Stimulated activated CD4-positive, alpha-beta T cell treated with anti-CD3 and anti-CD28 coated beads, Interleukin-12 subunit alpha, Interleukin-12 subunit beta, amount 100 ng/mL, for 24 hours (primary cell): ENCODE results near the gene RAB3D.
"Not testable (repeated sequence)": the region's sequence is repeated elsewhere in the genome, so short reads cannot be mapped to it uniquely, and the experiment has no call there.

ENCODE experiments used
- DNase-seq, 2 experiments: peaks; one replicate each; pipeline ENCODE4 v3.0.0-alpha.2; 2020; ENCODE audit warnings: low read depth in 2 of 2

RAB3D gene

DNA sequence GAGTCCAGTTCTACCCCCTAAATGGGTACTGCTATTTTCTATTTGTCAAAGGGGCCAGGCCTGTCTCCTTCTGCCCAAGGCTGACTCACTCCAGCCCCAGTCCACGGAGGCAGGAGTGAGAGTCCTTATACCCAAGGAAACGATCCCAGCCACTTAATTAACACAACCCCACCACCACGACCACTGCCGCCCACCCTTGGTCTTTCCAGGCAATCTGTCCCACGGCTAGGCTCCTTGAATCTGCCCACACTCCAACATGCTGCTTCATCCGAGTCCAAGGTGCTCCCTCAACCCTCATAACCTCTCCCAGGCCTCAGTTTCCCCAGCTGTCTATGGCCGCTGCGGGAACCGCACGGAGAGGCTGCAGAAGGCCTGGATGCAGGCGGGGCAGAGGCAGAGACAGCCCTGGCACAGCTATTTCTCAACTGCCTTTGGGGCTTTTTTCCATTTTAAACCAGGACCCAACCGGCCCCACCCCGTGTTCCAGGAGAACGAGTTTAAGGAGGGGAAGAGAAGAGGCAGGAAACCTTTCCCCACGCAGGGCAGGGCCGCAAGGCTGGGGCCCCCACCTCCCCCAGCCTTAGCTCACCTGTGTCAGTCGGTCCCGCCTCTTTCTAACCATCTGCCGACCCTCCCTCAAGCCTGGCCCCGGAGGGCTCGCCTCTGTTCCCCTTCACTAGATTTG is 746 bp downstream of the RAB3D start:
- no peak for DNase-seq

- DNase-seq, result no peak
Measured at GRCh38 chr19:11338121-11338520, 1.3 kb downstream of the RAB3D start.

DNA sequence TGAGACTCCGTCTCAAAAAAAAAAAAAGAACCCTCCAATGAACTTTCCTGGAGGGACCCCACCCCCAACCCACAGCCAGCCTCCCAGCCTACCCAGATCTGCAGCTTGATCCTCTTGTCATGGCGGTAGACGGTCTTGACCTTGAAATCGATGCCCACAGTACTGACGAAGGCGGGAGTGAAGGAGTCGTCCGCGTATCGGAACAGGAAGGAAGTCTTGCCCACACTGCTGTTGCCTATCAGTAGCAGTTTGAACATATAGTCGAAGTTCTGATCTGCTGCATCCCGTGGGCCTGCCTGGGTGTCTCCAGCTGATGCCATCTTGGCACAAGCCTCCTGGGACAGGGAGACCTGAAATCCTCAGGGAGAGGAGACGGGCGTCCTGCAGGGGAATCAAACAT is 2.4 kb downstream of the RAB3D start:
- no peak for DNase-seq

DNA sequence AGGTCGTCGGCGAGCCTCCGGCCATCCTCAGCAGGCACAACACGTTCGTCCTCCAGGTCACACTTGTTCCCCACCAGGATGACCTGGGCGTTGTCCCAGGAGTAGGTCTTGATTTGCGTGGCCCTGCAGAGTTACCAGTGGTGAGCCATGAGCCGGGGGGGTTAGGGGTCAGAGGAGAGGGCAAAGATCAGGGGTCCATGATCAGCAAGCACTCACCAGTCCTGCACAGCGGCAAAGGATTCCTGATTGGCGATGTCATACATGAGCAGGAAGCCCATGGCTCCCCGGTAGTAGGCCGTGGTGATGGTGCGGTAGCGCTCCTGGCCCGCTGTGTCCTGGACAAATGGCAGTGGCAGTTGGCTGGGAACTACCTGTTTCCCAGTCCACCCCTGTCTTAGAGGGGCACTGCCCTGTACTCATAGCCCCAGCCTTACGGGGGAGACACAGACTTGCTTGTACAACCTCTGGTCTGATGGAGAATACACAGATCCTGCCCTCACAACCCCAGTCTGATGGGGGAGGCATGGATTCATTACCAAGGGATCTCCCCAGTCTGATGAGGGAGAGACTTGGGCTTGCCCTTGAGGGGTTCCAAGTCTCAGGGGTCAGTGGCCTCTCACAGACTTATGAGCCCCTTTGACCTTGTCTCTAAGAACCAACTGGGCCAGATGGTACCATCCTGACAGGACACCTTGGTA is 3.9 kb downstream of the RAB3D start:
- no peak for DNase-seq

- not testable (repeated sequence) for DNase-seq
Measured at GRCh38 chr19:11333838-11334237, 5.6 kb downstream of the RAB3D start.

DNA sequence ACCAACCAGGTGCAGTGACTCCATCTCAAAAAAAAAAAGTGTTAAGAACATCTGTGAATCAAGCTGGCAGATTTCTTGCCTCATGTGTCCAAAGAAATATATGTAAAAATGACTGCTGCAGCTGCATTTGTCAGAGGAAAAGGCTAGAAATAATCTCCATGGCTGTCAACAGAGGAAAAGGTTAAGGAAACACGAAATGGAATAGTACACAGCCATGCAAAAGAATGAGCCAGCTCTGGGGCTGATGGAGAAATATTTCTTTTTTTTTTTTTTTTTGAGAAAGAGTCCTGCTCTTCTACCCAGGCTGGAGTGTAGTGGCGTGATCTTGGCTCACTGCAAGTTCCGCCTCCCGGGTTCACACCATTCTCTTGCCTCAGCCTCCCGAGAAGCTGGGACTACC is 6.6 kb downstream of the RAB3D start:
- DNase-seq, result no peak

- DNase-seq, result no peak
Measured at GRCh38 chr19:11331502-11331901, 8.0 kb downstream of the RAB3D start.

GRCh38 chr19:11330127-11330526 is 9.3 kb downstream of the RAB3D start:
- no peak for DNase-seq

DNA sequence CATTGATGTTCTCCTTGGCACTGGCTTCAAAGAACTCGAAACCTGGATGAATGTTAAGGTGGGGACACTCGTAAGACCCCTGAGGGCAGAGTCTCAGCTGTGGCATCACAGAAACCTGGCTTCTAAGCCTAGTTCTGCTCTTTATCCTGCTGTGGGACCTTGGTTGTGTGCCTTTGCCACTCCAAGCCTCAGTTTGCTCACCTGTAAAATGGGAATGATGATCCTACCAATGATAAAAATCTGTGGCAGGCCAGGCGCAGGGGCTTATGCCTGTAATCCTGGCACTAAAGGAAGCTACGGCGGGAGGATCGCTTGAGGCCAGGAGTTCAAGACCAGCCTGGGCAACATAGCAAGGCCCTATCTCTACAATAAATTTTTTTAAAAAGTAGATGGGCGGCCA is 13.9 kb downstream of the RAB3D start:
- DNase-seq, result no peak

DNA sequence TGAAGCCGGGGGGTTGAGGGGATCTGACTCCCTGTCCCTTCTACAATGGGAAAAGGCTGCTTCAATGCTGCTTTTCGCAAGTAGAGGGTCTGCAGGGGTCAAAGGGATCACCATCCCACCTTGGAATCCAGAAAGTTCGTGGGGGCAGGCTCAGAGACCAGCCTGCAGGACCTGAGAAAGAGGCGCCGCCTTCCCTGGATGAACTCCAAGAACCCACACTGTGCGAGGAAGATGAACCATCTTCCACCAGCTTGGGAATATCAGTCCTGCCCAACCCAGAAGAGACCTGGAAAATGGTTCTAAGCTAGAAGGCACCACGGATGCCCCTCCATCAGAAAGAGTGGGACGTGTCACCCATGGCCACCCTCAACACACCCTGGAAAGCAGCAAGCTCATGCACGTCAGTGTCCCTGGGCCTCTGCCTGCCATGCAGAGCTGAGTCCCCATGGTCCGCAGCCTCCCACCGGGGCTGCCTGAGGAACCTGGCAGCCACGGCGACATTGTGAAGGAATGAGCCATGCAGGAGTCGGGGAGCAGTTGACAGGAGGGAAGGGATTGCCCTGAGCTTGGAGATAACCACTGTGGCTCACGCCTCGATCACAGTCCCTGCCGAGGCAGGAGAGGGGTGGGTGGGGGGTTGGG is 14.6 kb downstream of the RAB3D start:
- DNase-seq, result no peak

DNA sequence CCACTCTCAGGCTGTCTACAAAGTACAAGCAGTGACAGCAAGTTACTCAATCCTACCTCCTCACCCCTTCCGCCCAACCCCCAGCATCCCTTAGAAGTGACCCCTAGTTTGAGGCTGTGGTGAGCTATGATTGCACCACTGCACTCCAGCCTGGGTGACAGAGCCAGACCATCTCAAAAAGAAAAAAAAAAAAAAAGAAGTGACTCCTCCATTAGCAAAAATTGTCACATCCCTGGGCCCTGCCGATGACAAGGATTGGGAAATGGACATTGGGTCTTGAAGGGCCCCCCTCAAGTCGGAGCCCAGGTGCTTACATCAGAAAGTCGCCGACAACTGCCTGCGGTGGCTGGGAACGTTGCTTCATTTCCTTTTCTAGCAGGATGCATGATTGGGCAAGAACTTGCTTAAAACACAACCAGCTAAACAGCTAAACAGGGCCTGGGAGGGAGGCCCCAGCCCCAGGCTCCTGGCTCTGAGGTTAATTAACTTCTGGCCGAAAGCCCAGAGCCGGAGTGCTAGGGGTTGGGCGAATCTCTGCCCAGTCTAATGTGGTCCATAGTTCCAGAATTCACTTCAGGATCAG is 15.3 kb downstream of the RAB3D start:
- DNase-seq, result no peak

DNA sequence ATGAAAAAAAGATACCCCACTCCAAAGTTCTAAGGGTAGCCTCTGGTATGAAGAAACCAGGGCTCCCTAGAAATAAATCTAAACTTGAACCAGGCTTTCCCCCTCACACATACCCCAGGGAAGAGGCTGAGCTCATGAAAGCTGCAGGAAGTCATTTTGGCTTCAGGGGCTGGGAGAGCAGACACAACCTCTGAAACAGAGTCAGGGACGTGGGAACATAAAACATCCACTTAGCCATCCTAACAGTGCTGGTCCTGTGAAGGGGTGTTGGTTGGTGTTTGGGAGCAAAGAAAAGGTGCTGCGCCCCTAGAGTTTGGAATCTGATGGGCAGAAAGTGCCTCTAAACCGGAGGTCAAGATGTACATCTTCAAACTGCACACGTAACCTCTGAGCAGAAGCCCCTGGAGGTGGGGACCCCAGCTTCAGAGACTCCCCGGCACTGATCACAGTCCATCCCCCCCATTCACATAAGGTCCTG is 15.8 kb downstream of the RAB3D start:
- no peak for DNase-seq

DNA sequence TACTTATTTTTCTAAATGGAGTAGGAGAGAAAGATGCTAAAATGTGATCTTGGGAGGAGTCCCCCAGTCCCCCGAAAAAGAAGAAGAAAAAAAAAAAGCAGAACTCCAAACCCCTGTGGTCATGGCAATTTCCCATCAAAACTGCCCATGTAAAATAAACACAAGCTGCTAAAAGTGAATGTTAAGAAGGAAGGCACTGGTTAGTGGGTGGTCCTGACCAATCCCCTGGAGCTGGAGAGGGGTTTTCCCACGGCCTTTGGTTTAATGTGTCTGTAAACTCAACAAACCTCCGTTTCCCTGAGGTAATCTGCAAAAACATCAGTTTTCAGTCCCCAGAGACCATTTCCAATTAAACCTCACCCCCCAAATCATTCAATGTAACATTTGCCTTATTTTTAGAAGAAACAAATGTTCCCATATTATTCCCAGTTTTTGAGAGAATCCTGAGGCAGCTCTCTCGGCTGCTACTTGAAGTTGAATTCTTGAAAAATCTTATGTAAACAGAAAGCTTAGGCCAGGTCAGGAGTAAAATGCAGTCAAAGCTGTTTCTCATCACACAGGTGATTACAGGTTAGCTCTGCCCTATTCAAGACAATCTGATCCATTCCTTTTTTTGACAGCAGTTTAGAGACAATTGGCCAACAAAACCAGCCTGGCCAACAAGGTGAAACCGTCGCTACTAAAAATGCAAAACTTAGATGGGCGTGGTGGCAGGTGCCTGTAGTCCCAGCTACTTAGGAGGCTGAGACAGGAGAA is 17.0 kb downstream of the RAB3D start:
- DNase-seq, result no peak

- DNase-seq, result no peak
Measured at GRCh38 chr19:11321191-11322126, 18.0 kb downstream of the RAB3D start.

DNA sequence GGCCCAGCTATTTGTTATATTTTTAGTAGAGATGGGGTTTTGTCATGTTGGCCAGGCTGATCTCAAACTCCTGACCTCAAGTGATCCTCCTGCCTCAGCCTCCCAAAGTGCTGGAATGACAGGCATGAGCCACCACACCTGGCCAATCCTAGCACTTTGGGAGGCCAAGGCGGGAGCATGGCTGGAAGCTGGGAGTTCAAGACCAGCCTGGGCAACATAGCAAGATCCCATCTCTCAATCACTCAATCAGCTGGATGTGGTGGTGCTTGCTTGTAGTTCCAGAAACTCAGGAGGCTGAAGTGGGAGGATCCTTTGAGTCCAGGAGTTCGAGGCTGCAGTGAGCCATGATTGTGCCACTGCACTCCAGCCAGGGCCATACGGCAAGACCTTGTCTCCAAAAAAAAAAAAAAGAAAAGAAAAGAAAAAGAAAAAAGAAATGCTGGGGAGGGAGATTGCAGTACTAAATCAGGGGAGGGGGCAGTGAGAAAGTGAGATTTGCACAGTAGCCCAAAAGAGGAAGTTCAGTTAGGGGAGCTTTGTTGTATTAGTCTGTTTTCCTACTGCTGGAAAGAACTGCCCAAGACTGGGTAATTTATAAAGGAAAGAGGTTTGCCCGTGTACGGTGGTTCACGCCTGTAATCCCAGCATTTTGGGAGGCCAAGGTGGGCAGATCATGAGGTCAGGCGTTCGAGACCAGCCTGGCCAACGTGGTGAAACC is 19.0 kb downstream of the RAB3D start:
- not testable (repeated sequence) for DNase-seq

DNA sequence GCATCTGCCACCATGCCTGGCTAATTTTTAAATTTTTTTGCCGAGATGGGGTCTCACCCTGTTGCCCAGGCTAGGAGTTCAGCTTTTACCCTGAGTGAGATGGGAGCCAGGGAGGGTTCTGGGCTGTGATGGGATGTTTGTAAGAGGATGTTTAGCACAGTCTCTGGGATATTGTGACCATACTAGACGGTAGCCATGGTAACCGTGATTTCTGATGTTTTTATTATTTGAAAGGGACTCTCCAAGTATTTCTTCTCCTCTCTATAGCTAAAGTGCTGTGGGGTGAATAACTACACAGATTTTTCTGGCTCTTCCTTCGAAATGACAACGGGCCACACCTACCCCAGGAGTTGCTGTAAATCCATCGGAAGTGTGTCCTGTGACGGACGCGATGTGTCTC is 33.1 kb downstream of the RAB3D start:
- DNase-seq, result no peak

- no peak for DNase-seq
Measured at GRCh38 chr19:11304936-11305335, 34.5 kb downstream of the RAB3D start.

DNA sequence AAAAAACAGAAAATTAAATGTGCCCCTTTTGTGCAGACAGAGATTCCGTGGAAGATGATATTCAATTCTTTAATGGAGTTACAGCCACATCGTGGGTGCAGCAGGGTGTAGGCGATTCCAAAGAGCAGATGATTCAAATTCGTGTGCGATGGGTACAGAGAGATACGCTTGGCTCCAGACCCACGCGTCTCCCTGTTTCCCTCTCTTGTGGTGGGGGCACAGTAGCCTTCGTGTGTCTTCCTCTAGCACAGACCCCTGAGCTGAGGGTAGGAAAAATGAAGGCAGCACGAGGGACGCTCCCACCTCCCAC is 38.7 kb downstream of the RAB3D start:
- DNase-seq, result no peak

DNA sequence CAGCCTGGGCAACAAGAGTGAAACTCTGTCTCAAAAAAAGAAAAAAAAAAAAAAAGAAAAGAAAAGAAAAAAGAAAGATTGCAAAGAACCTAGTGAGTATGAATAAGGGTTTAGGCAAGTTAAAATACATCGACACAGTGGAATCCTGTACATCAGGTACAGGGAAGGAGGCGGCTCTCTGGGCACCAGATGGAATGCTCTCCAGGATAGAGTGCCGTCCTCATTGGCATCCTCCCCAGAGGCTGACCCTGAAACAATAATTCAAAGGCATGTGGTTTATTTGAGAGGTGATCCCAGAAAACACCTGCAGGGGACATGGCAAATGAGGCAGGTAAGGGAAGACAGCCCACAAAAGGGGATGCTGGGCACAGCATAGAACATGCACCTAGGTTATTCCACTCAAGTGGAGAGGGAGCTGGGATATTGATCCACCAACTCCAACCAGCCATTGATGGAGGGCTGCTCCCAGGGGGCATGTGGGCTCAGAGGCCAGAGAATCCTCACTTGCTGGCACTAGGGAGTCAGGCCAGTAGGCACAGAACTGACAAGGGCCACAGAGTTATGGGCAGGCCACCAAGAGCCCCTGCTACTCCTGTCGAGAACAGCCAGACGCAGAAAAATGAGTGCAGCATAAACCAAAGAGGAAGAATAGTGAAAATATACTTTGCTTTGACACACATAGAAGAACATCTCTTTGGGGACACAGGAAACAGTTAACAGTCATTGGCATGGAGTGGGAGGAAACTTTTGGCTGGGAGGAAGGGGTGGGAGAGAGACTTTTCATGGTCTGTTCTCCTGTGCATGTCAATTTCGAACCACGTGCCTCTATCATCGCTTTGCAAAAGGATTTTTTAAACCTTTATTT is 39.3 kb downstream of the RAB3D start:
- DNase-seq, result no peak
